Activated T-helper 9 cell treated with anti-CD3 and anti-CD28 coated beads, Interleukin-2, amount 50 U/mL, for 16 hours (primary cell): ENCODE results near the gene AKAP6.

Experiments
- DNase-seq: peaks from one replicate; pipeline ENCODE4 v3.0.0-alpha.2; 2020; ENCODE audit warnings: low read depth

The AKAP6 gene, protein sequence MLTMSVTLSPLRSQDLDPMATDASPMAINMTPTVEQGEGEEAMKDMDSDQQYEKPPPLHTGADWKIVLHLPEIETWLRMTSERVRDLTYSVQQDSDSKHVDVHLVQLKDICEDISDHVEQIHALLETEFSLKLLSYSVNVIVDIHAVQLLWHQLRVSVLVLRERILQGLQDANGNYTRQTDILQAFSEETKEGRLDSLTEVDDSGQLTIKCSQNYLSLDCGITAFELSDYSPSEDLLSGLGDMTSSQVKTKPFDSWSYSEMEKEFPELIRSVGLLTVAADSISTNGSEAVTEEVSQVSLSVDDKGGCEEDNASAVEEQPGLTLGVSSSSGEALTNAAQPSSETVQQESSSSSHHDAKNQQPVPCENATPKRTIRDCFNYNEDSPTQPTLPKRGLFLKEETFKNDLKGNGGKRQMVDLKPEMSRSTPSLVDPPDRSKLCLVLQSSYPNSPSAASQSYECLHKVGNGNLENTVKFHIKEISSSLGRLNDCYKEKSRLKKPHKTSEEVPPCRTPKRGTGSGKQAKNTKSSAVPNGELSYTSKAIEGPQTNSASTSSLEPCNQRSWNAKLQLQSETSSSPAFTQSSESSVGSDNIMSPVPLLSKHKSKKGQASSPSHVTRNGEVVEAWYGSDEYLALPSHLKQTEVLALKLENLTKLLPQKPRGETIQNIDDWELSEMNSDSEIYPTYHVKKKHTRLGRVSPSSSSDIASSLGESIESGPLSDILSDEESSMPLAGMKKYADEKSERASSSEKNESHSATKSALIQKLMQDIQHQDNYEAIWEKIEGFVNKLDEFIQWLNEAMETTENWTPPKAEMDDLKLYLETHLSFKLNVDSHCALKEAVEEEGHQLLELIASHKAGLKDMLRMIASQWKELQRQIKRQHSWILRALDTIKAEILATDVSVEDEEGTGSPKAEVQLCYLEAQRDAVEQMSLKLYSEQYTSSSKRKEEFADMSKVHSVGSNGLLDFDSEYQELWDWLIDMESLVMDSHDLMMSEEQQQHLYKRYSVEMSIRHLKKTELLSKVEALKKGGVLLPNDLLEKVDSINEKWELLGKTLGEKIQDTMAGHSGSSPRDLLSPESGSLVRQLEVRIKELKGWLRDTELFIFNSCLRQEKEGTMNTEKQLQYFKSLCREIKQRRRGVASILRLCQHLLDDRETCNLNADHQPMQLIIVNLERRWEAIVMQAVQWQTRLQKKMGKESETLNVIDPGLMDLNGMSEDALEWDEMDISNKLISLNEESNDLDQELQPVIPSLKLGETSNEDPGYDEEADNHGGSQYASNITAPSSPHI (N-terminal part only)

GRCh38 chr14:32329146-32329545, at the start of gene AKAP6:
AKAP6 (plus strand) TSS chr14:32329298; CDS start chr14:32433494, 104,196 bp downstream.
- DNase-seq, result no peak

- DNase-seq, result no peak
These were observed 42.5 kb upstream of the AKAP6 start for GRCh38 chr14:32286602-32287001.

DNA sequence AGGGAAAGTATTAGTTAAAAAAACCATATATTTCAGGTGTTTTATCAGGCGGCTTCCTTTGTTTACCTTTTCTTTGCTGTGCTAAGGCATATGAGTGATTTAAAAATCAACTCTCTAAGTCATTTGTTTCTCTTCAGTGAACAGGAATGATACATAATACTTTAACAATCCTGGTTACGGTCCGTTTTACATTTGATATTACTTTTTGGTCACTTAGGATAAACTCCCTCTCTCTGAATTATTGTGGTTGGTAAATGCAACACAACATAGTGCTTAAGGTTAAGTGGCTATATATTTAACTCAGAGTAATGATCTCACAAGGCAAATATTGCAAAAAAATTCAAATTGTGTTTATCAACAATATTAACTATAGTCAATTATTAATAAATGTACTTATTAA, 32.7 kb upstream of the AKAP6 start:
- no peak for DNase-seq

GRCh38 chr14:32298346-32298745, 30.8 kb upstream of the AKAP6 start:
- DNase-seq, result no peak

- no peak for DNase-seq
These were observed 29.0 kb upstream of the AKAP6 start for GRCh38 chr14:32300136-32300535.

DNA sequence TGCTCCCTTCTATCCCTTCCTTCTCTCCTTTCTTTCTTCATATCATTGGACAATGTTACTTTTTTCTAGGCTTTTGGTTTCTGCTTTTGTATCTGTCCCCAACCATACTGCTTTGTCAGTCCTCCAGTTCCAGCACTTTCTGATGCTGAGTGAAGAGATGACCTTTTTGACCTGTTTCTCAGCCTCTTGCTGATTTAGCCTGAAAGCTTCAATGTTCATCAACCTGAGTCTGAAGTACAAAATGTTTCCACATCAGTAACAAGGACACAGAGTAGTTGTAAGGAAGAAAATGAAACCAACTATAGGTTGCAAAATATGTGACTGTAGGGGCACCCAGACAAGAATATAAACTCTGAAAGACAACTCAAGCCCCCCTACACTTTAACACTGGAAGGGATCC, 25.2 kb upstream of the AKAP6 start:
- no peak for DNase-seq

DNA sequence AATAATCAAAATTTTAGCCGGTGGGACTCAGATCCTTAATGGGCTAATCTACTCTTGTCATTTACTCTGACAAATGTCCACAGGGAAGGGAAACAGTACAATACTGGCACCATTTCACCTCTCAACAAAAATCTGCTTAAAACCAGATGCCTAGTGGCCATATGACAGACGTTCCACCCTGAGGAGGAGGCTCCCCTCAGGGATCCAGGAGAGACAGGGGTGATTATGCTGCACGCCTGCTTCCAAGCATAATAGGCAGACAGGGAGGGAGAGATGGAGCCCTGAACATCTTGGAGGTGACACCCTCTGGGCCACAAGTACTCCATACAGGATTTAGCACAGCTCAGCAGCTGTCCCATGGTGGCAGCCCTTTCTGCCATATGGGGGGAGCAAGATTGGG, 24.8 kb upstream of the AKAP6 start:
- no peak for DNase-seq

GRCh38 chr14:32306549-32306948, 22.5 kb upstream of the AKAP6 start:
- DNase-seq, result no peak

GRCh38 chr14:32307881-32308582, 21.1 kb upstream of the AKAP6 start:
- DNase-seq, result no peak

GRCh38 chr14:32310876-32311275, 18.2 kb upstream of the AKAP6 start:
- DNase-seq, result no peak

DNA sequence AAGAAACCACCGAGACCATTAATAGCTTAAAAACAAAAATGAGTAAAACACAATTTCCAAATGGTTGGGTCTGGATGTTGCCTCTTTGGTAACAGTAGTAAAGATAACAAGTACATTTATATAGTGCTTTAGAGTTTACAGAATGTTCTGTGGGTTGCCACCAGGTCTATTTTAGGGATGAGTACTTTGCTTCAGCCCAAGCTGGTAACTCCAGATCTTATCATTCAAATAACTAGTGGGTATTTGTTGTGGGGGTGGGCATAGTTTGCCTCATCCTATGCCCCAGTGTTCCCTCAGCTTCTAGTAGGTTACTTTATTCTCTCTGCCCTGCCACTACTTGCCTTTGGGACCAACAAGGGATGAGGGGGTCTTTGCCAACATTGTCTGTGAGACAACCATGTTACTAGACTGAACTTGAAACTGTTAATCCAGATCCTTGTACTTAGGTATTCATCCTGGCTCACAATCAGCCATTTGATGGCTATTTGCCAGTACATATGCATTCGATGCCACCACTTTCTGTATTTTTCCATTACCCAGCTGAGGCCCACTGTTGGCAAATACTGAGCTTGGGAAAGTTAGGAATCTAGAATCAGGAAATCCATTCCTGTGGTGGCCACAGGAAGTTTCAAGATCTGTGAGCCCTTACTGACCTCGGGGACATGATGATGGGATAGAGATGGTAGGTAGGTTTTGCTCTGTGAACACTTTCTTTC, 17.6 kb upstream of the AKAP6 start:
- DNase-seq, result no peak

- no peak for DNase-seq
These were observed 17.1 kb upstream of the AKAP6 start for GRCh38 chr14:32312010-32312331.

- no peak for DNase-seq
These were observed 15.2 kb upstream of the AKAP6 start for GRCh38 chr14:32313844-32314376.

GRCh38 chr14:32318087-32318795, 10.9 kb upstream of the AKAP6 start:
- no peak for DNase-seq

- no peak for DNase-seq
These were observed 9.6 kb upstream of the AKAP6 start for GRCh38 chr14:32319368-32320049.

DNA sequence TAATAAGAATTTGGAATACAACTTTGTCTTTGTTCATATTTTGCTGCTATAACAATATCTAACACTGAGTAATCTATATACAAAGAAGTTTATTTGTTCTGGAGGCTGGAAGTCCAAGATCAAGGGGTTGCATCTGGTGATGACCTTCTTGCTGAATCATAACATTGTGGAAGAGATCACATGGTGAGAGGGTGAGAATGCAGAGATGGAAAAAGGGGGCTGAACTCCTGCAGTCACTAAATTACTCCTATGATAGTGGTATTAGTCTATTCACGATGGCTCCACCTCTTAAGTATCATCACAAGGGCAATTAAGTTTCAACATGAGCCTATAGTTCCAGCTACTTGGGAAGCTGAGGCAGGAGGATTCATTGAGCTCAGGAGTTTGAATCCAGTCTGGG, 4.5 kb upstream of the AKAP6 start:
- no peak for DNase-seq

DNA sequence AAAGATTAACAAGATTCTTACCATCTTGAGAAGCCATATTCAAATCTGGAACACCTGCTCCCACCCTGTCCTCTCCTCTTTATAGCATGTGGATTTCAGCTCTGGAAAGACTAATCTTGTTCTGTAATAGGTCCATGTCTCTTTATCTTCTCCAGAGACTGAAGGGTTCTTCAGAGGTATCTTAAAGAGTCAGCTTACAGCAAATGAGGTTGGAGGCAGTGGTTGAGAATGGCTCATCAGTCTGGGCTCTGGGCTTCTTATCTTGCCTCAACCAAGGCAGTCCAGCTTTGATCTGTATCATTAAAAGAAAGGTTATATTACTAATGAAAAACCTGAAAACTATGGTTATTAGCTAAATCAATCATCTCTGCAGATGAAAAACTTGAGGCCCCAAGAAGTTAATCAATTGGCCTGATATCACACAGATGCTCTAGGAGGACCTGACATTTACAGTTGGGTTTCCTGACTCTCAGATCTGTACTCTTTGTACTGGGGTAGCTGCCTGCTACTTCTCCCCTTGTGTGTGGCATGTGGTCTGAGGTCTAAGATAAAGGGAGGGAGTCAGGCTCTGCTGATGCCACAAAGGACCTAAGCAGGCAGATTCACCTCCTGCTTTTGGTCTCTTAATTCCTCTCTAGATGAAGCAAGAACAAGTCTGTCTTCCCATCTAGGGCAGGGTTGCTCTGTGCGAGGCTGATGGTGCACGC, 1.7 kb upstream of the AKAP6 start:
- no peak for DNase-seq

DNA sequence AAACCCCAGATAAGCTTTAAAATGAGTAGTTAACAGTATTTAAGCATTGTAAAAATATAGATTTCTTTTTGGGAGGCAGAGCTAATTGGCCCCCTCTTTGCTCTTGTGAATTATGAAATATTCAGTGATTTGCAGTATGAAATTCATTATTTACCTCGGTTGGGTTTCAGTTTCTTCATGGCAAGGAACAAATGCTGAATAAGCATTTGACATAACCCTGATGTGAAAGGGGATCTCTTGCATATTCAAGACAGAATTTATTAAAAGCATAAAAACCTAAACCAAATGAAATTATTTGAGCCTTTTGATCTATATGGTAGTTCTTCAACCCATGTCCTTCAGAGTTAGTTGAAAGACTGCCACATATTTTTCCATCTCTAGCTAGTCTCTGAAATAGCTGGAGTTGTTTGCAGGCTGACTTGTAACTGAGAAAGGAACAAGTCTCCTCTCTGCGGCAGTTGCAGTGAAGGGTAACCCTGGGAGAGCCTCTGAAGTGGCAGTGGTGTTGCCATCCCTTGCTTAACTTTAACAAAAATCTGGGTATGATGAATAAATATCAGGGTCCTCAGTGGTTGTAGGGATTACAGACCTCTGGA, 690 bp downstream of the AKAP6 start:
- no peak for DNase-seq
